ENCODE results near the gene ACTN3.

GRCh38 chr11:66593303-66593635, 46.6 kb downstream of the ACTN3 start:
- TF ChIP-seq POLR2AphosphoS5 (IDR thresholded peaks at IDR 0.05), result no peak
- no peak for TF ChIP-seq POLR2A (IDR thresholded peaks at IDR 0.05)
- no peak for TF ChIP-seq CTCF (IDR thresholded peaks at IDR 0.05)
- TF ChIP-seq EP300 (IDR thresholded peaks at IDR 0.05), result no peak
